ENCODE results near the gene HNRNPL.
"Not testable (repeated sequence)": the region's sequence is repeated elsewhere in the genome, so short reads cannot be mapped to it uniquely, and the experiment has no call there.

The HNRNPL gene

DNA sequence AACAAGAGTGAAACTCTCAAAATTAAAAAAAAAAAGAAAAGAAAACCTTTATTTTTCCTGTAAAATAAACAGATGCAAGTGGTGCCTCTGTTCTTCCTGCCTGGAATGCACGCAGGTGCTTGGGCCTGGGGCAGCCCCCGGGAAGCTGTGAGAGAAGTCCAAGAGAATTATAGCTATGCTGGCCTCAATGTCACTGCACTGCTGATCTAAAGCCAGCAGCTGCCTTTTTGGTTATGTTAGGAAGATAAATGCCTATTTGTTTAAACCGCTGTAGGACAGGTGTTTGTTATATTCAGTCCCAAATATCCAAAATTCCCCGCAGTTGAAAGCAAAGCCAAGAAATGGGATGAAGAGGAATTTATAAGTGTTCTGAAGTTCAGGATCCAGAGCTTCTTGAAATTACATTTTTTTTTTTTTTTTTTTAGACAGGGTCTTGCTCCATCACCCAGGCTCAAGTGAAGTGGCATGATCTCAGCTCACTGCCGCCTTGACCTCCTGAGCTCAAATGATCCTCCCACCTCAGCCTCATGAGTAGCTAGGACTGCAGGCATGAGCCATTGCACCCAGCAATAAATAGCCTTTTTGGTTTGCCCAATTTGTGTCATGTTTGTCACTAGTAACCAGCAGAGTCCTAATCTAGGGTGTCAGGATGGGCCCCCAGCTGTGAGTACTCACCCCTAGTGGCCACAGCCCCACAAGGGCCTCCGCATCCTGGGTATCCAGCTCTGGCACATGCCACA, 26.0 kb upstream of the HNRNPL start:
- Histone ChIP-seq H3K27ac (no peak overlapping the region), H3K9me3 (ENCODE audit: low read depth, low read length) (no peaks in the 10 kb centered on the region), H3K4me3 (no peak overlapping the region), H3K36me3 (ENCODE audit: insufficient read depth, low read length) (no peaks in the 10 kb centered on the region), H3K9ac (ENCODE audit: insufficient read length) (no peak overlapping the region)
- DNase-seq (ENCODE audit: low read depth, low spot score), result no peak
- no peak for TF ChIP-seq POLR2AphosphoS5 (IDR thresholded peaks at IDR 0.05; ENCODE audit: borderline replicate concordance, low read depth, low read length)
- no peak for TF ChIP-seq EZH2 (IDR thresholded peaks at IDR 0.05)
- TF ChIP-seq FOXP2 (optimal IDR thresholded peaks at IDR 0.05; ENCODE audit: control extremely low read depth, extremely low read length, insufficient read depth), result no peak

DNA sequence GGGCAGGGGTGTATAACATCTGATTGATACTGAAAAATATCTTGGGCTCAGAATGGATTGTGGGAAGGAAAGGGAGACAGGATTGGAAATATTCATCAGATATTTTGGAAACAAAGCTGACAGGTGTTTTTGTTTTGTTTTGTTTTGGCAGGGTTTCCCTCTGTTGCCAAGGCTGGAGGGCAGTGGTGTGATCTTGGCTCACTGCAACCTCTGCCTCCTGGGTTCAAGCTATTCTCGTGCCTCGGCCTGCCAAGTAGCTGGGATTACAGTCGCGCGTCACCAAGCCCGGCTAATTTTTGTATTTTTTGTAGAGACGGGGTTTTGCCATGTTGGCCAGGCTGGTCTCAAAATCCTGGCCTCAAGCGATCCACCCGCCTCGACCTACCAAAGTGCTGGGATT, 23.6 kb upstream of the HNRNPL start:
- not testable (repeated sequence) for H3K9ac ChIP-seq (ENCODE audit: insufficient read length); DNase-seq (ENCODE audit: low read depth, low spot score); H3K4me3 ChIP-seq; H3K36me3 ChIP-seq (ENCODE audit: insufficient read depth, low read length); H3K9me3 ChIP-seq (ENCODE audit: low read depth, low read length); H3K27ac ChIP-seq

DNA sequence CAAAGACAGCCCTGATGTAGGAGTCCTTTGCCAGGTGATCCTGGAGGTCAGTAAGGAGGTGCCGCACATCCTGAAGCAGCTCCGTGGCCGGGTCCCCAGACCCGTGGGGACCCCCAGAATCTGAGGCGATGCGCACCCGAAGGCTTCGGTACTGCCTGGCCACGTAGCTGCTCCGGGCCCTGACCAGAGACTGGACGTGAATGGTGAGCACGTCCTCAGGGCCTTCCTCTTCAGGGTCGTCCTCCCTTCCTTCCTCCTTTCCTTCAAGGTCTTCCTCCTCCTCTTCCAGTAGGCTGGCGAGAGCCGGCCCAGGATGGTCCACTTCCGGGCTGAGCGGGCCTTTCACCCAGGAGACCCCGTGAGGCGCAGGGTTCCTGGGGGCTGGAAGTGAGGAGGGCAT, 20.8 kb upstream of the HNRNPL start:
- H3K27ac ChIP-seq, result no peak overlapping the region
- no peak overlapping the region for H3K4me3 ChIP-seq
- TF ChIP-seq POLR2AphosphoS5 (IDR thresholded peaks at IDR 0.05; ENCODE audit: borderline replicate concordance, low read depth, low read length), result no peak
- TF ChIP-seq FOXP2 (optimal IDR thresholded peaks at IDR 0.05; ENCODE audit: control extremely low read depth, extremely low read length, insufficient read depth), result no peak
- TF ChIP-seq EZH2 (IDR thresholded peaks at IDR 0.05), result no peak
- no peak overlapping the region for H3K9ac ChIP-seq (ENCODE audit: insufficient read length)
- no peaks in the 10 kb centered on the region for H3K36me3 ChIP-seq (ENCODE audit: insufficient read depth, low read length)
- H3K9me3 ChIP-seq (ENCODE audit: low read depth, low read length), result no peaks in the 10 kb centered on the region
- no peak for DNase-seq (ENCODE audit: low read depth, low spot score)

DNA sequence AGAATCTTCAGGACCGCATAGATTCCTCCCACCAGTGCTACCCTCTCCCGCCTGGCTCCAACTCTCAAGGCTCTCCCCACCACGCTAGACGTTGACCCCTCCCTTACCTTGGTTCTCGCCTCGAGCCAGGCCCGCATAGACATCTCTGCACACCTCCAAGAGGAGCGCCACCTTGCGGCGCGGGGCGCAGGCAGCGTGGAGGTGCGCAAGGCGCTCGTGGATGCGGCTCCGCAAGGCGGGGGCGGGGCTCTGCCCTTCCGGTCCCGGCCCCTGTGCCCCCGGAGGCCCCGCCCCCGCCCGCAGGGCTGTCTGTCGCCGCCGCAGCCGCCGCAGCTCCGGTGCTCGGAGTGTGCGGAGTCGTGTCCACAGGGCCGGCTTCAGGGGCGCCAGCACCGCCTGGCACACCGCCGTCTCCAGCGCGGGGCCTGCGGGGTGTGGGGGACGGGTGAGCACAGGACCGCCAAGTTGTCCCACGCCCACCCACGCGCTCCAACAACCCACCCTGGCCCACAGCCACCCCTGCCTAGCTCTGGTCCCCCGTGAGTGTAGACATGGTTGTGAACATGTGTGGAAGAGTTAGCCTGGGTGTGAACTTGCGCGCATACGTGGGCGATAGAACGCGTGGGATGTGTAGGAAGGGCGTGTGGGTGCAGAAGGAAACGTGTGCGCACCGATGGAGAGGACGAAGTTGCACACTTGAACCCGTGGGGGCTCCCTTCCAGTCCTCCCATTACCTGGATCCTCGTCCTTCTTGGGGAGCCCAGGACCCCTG, 20.2 kb upstream of the HNRNPL start:
- H3K9ac ChIP-seq (ENCODE audit: insufficient read length), result no peak overlapping the region
- no peak for DNase-seq (ENCODE audit: low read depth, low spot score)
- H3K27ac ChIP-seq, result no peak overlapping the region
- H3K36me3 ChIP-seq (ENCODE audit: insufficient read depth, low read length), result no peaks in the 10 kb centered on the region
- H3K4me3 ChIP-seq, result no peak overlapping the region
- peak; percentile 30; the same call in 1 of the 2 replicates for TF ChIP-seq POLR2AphosphoS5 (IDR thresholded peaks at IDR 0.05; ENCODE audit: borderline replicate concordance, low read depth, low read length)
- no peak for TF ChIP-seq EZH2 (IDR thresholded peaks at IDR 0.05)
- no peaks in the 10 kb centered on the region for H3K9me3 ChIP-seq (ENCODE audit: low read depth, low read length)

DNA sequence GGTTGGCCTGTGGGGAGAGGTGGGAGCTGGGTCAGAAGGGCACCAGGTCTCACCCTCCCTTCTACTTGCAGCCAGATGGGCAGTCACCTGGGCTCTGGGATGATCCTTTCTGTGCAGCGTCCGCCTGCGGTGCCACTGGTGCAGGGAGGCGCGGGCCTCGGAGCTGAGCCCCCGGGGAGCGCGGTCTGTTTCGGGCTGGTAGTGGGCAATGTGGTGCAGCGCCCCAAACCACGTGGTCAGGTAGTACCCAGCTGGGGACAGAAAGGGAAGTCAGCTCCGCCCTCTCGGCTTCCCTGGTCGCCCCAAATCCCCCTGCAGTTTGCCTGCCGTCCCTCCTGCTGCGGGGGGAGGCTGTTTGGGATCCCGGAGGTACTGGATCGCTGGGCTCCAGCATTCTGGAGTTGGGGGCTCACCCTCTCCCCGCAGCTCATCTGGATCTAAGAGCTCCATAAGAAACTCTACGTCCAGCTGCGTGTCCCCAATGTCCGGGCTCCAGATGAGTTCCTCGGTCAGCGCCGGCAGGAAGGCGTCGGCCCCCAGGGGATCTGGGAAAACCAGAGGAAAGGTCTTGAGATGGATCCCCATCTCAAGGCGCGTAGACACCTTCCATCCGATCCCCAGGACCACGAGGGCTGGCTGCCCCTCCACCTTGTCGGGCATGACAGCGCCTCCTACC, 19.5 kb upstream of the HNRNPL start:
- H3K36me3 ChIP-seq (ENCODE audit: insufficient read depth, low read length), result no peaks in the 10 kb centered on the region
- H3K9me3 ChIP-seq (ENCODE audit: low read depth, low read length), result no peaks in the 10 kb centered on the region
- no peak overlapping the region for H3K9ac ChIP-seq (ENCODE audit: insufficient read length)
- H3K4me3 ChIP-seq, result no peak overlapping the region
- H3K27ac ChIP-seq, result no peak overlapping the region
- TF ChIP-seq EZH2 (IDR thresholded peaks at IDR 0.05), result no peak
- DNase-seq (ENCODE audit: low read depth, low spot score), result no peak

DNA sequence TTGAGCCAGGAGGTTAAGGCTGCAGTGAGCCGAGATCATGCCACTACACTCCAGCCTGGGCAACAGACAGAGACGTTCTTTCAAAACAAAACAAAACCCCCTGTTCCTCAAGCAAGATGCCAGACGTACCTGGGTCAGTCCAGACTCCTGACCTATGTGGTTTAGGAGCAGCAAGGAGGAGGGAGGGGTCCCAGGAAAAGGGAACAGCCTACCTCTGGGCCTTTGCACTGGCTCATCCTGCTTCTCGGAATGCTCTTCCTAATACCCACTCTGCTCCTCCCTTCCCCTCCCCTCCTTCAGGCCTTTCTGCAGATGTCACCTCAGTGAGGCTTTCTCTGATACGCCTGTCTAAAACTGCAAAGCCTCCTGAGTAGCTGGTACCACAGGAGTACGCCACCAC, 18.8 kb upstream of the HNRNPL start:
- no peaks in the 10 kb centered on the region for H3K36me3 ChIP-seq (ENCODE audit: insufficient read depth, low read length)
- no peak overlapping the region for H3K4me3 ChIP-seq
- no peak for DNase-seq (ENCODE audit: low read depth, low spot score)
- H3K9ac ChIP-seq (ENCODE audit: insufficient read length), result no peak overlapping the region
- H3K27ac ChIP-seq, result no peak overlapping the region
- no peaks in the 10 kb centered on the region for H3K9me3 ChIP-seq (ENCODE audit: low read depth, low read length)
- no peak for TF ChIP-seq EZH2 (IDR thresholded peaks at IDR 0.05)
- no peak for TF ChIP-seq POLR2AphosphoS5 (IDR thresholded peaks at IDR 0.05; ENCODE audit: borderline replicate concordance, low read depth, low read length)
- no peak for TF ChIP-seq FOXP2 (optimal IDR thresholded peaks at IDR 0.05; ENCODE audit: control extremely low read depth, extremely low read length, insufficient read depth)

DNA sequence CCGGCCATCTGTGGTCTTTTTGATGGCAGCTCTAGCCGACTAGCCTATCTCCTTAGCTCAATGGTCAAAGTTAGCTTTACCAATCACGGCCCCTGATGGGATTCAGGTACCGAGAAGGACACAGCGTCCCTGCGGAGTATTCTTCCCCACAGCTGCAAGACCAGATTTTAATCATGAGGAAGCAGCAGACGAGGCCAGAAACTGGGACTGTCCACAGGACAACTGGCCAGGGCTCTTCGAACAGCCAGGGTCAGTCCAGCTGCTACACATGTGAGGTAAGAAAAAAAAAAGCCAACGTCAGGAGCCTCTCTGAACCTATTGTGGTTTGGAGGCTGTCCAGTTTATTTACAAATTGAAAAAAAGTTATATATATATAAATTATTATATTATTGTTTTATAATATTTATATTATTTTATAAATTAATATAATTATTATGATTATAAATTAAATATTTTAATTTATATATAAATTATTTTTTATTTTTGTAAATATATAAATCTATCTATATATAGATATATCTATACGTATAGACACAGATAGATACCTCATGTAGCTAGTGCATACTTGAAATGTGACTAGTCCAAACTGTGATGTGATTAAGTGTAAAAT, 17.5 kb upstream of the HNRNPL start:
- Histone ChIP-seq H3K4me3 (no peak overlapping the region), H3K36me3 (ENCODE audit: insufficient read depth, low read length) (no peaks in the 10 kb centered on the region), H3K9ac (ENCODE audit: insufficient read length) (no peak overlapping the region), H3K27ac (no peak overlapping the region), H3K9me3 (ENCODE audit: low read depth, low read length) (no peaks in the 10 kb centered on the region)
- no peak for DNase-seq (ENCODE audit: low read depth, low spot score)
- TF ChIP-seq EZH2 (IDR thresholded peaks at IDR 0.05), result no peak
- TF ChIP-seq POLR2AphosphoS5 (IDR thresholded peaks at IDR 0.05; ENCODE audit: borderline replicate concordance, low read depth, low read length), result no peak
- no peak for TF ChIP-seq FOXP2 (optimal IDR thresholded peaks at IDR 0.05; ENCODE audit: control extremely low read depth, extremely low read length, insufficient read depth)

DNA sequence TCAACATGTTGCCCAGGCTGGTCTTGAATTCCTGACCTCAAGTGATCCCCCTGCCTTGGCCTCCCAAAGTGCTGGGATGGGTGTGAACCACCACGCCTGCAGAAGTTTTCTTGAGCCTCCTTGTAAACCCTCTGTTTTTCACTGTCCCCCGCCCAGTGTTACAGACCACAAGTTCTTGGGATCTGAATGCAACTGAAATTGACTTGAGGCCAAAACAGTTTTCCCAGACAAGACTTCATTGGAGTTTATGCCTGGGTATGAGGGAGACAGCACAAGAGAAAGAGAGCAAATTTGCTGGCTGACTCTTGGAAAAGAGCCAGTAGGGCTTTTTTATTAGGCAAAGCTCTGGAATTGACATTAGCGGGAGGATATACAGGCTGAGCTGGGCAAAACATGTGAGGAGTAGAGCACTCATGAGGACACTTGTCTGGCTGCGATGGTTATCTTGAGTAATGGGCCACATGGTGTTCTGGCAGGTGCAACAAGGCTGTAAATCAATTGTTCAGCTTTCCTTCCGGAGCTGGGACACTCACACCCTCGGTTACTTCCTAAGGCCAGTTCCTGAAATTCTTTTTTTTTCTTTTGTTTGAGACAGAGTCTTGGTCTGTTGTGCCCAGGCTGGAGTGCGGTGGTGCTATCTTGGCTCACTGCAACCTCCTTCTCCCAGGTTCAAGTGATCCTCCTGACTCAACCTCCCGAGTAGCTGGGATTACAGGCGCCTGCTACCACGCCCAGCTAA, 12.7 kb upstream of the HNRNPL start:
- Histone ChIP-seq H3K27ac (peak overlapping the region; percentile 64), H3K9me3 (ENCODE audit: low read depth, low read length) (no peaks in the 10 kb centered on the region), H3K9ac (ENCODE audit: insufficient read length) (no peak overlapping the region), H3K4me3 (no peak overlapping the region), H3K36me3 (ENCODE audit: insufficient read depth, low read length) (no peaks in the 10 kb centered on the region)
- TF ChIP-seq EZH2 (IDR thresholded peaks at IDR 0.05) (no peak), POLR2AphosphoS5 (IDR thresholded peaks at IDR 0.05; ENCODE audit: borderline replicate concordance, low read depth, low read length) (no peak), FOXP2 (optimal IDR thresholded peaks at IDR 0.05; ENCODE audit: control extremely low read depth, extremely low read length, insufficient read depth) (no peak)
- DNase-seq (ENCODE audit: low read depth, low spot score), result no peak
